Karpas-422 (cell line): ENCODE measurements around the gene CROCC2. TPM values are rescaled to one million over a fixed set of nuclear protein-coding genes. Genes with fewer than 3 reads are reported as not detected.

Experiments used
- DNase-seq: peaks from one replicate; pipeline ENCODE4 v3.0.0-alpha.2; 2015
- H2AFZ ChIP-seq: fragments of 200-600 bp; sonication (generic); 2 replicates; pipeline ENCODE4 v1.6.1; 2014; ENCODE audit warnings: antibody characterized with exemption, low read length, mixed read lengths
- H3K27ac ChIP-seq: fragments of 200-600 bp; sonication (generic); 2 replicates; pipeline ENCODE4 v1.5.1; 2014; ENCODE audit warnings: mild to moderate bottlenecking, low read length, moderate library complexity
- H3K27me3 ChIP-seq: fragments of 200-600 bp; sonication (generic); 2 replicates; pipeline ENCODE4 v1.6.1; 2014; ENCODE audit warnings: low read length, mixed read lengths
- H3K36me3 ChIP-seq: fragments of 200-600 bp; sonication (generic); 2 replicates; pipeline ENCODE4 v1.6.1; 2014; ENCODE audit warnings: low read length, mixed read lengths; ENCODE audit not compliant: insufficient read depth
- H3K4me1 ChIP-seq: fragments of 200-600 bp; sonication (generic); 2 replicates; pipeline ENCODE4 v1.6.1; 2014; ENCODE audit warnings: mild to moderate bottlenecking, low read length, mixed read lengths
- H3K4me2 ChIP-seq: fragments of 200-600 bp; sonication (generic); 2 replicates; pipeline ENCODE4 v1.6.1; 2014; ENCODE audit warnings: low read length, low read depth, mild to moderate bottlenecking; ENCODE audit not compliant: poor library complexity, severe bottlenecking
- H3K4me3 ChIP-seq: fragments of 200-600 bp; sonication (generic); 2 replicates; pipeline ENCODE4 v1.5.1; 2014; ENCODE audit warnings: mild to moderate bottlenecking, antibody characterized with exemption, low read length, mixed read lengths
- H3K79me2 ChIP-seq: fragments of 200-600 bp; sonication (generic); 2 replicates; pipeline ENCODE4 v1.6.1; 2014; ENCODE audit warnings: mild to moderate bottlenecking, low read length, mixed read lengths
- H3K9ac ChIP-seq: fragments of 200-600 bp; sonication (generic); 2 replicates; pipeline ENCODE4 v1.6.0; 2014; ENCODE audit warnings: low read length
- H3K9me2 ChIP-seq: fragments of 200-600 bp; sonication (generic), shearing (Covaris generic); replicated peaks from 2 replicates; pipeline ENCODE4 v1.6.0; 2014; ENCODE audit warnings: mild to moderate bottlenecking, low read length, moderate library complexity; ENCODE audit not compliant: insufficient read depth
- H3K9me3 ChIP-seq: fragments of 300-700, 200-600 bp; sonication (generic); 2 replicates; pipeline ENCODE4 v1.6.1; 2014; ENCODE audit warnings: low read length, mixed read lengths
- H4K20me1 ChIP-seq: fragments of 200-600 bp; sonication (generic); 2 replicates; pipeline ENCODE4 v1.6.1; 2014; ENCODE audit warnings: mild to moderate bottlenecking, antibody characterized with exemption, low read length, low read depth; ENCODE audit not compliant: insufficient read depth
- total RNA-seq: library from RNA; depleted of rRNA; stranded (reverse); fragments of >200 nt; shearing (Covaris generic); gene quantifications from 2 replicates; pipeline ENCODE4 v1.2.3, GENCODE V29; 2014; ENCODE audit warnings: low replicate concordance

CROCC2 gene
- total RNA-seq, 1 experiment from 2014 or later: not detected

DNA sequence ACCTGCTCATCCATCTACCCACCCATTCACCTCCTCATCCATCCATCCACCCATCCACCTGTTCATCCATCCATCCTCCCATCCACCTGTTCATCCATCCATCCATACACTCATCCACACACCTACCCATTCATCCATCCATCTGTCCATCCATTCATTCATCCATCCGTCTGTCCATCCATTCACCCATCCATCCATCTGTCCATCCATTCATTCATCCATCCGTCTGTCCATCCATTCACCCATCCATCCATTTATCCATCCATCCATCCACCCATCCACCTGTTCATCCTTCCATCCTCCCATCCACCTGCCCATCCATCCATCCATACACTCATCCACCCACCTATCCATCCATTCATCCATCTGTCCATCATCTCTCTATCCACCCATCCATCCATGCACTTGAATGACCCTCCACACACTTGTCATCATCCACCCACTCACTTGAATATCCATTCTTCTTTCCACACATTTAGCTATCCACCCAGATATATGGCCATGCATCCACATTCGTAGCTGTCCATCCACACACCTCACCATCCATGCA is 45.0 kb downstream of the CROCC2 start:
- H3K79me2 ChIP-seq: no peaks in the 10 kb centered on the region
- H3K4me3 ChIP-seq: no peak overlapping the region
- H4K20me1 ChIP-seq: 0 out of 2 replicates have a peak, but pooled peaks cover 7% of the 10 kb centered on the region
- no peaks in the 10 kb centered on the region for H3K9me3 ChIP-seq
- H3K9ac ChIP-seq: no peak overlapping the region
- H3K36me3 ChIP-seq: no peaks in the 10 kb centered on the region
- H3K27ac ChIP-seq: no peak overlapping the region
- no peaks in the 10 kb centered on the region for H3K4me1 ChIP-seq
- no peak overlapping the region for H3K4me2 ChIP-seq
- no peak for DNase-seq
- no peaks in the 10 kb centered on the region for H3K27me3 ChIP-seq
- H2AFZ ChIP-seq: no peak overlapping the region
- no peaks in the 10 kb centered on the region for H3K9me2 ChIP-seq

DNA sequence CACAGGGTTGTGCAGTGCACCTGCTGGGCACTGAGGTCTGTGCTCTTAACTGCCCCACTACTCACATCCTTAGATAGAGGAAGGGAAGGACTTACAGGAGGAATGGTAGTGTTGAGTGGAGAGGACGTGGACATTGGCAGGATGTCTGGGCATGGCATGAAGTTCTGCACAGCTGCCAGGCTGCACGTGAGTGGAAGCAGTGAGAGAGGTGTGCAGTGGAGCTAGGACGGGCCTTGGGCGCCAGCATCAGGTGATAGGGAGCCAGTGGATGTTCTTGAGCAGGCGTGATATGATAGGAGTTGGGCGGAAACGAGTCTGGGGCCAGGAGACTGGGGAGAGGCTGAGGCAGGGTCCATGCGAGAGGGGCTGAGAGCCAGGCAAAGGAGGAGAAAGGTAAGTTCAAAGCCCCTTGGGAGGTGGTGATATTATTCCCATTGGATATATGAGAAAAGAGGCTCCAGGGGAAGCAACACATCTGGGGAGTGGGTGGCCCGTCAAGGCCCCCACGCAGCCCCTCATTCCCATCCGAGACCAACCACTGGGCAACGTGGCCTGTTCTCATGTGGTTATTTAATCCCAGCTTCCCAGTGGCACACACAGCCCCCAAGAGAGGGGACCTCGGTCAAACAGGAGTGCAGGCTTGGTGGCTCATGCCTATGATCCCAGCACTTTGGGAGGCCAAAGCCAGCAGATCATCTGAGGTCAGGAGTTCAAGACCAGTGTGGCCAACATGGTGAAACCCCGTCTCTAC is 46.5 kb downstream of the CROCC2 start:
- Histone ChIP-seq H3K9me2 (no peaks in the 10 kb centered on the region), H3K27me3 (no peaks in the 10 kb centered on the region), H3K4me1 (no peaks in the 10 kb centered on the region), H3K9me3 (no peaks in the 10 kb centered on the region), H3K4me3 (no peak overlapping the region), H3K9ac (no peak overlapping the region), H3K36me3 (no peaks in the 10 kb centered on the region), H2AFZ (no peak overlapping the region), H3K79me2 (no peaks in the 10 kb centered on the region), H4K20me1 (no peaks in the 10 kb centered on the region), H3K4me2 (no peak overlapping the region), H3K27ac (no peak overlapping the region)
- DNase-seq: no peak

GRCh38 chr2:240953426-240954410 is 47.6 kb downstream of the CROCC2 start:
- H3K27ac ChIP-seq: no peak overlapping the region
- H3K4me2 ChIP-seq: no peak overlapping the region
- H3K36me3 ChIP-seq: no peaks in the 10 kb centered on the region
- no peaks in the 10 kb centered on the region for H3K4me1 ChIP-seq
- H3K79me2 ChIP-seq: no peaks in the 10 kb centered on the region
- H3K9me3 ChIP-seq: no peaks in the 10 kb centered on the region
- H3K9me2 ChIP-seq: no peaks in the 10 kb centered on the region
- H3K4me3 ChIP-seq: no peak overlapping the region
- H2AFZ ChIP-seq: no peak overlapping the region
- no peak for DNase-seq
- H4K20me1 ChIP-seq: no peaks in the 10 kb centered on the region
- no peak overlapping the region for H3K9ac ChIP-seq
- no peaks in the 10 kb centered on the region for H3K27me3 ChIP-seq

DNA sequence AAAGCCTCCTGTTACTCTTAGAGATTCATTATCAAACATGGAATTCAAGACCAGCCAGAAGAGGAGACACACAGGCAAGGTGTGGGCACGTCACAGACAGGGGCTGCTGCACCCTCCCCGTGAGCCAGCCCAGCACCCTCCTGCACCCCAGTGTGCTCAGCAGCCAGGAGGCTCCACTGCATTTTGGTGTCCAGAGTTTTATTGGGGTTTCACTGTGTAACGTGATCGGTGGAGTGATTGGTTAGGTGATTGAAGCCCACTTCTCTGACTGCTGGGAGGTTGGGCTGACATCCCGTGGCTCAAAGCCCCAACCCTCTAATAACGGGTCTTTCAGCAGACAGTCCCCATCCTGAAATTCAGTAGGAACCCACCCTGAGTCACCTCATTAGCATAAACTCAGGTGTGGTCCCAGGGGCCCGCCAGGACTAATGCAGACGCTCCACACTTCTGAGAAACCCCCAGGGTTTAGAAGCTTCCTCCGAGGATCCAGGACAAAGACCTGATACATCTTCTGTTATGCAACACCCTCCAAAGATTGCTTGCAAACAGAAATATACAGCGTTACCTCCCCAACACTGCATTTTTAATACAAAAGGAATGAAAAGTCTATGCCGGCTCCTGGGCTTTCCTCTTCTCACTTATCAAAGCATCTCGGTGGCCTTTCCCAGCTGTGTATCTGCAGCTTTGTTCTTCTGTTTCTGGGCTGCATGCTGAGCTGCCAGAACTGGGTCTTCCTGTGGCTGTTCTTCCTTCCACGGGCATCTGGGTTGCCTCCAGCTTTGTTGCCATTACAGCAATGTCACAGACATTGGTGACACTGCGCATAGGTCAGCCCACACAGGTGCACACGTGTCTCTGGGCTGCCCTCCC is 48.5 kb downstream of the CROCC2 start:
- H4K20me1 ChIP-seq: no peaks in the 10 kb centered on the region
- H3K27me3 ChIP-seq: no peaks in the 10 kb centered on the region
- no peak overlapping the region for H3K4me2 ChIP-seq
- H3K27ac ChIP-seq: no peak overlapping the region
- no peaks in the 10 kb centered on the region for H3K4me1 ChIP-seq
- no peak overlapping the region for H3K4me3 ChIP-seq
- no peaks in the 10 kb centered on the region for H3K79me2 ChIP-seq
- H3K36me3 ChIP-seq: no peaks in the 10 kb centered on the region
- no peaks in the 10 kb centered on the region for H3K9me3 ChIP-seq
- H2AFZ ChIP-seq: no peak overlapping the region
- DNase-seq: no peak
- H3K9me2 ChIP-seq: no peaks in the 10 kb centered on the region
- H3K9ac ChIP-seq: no peak overlapping the region

DNA sequence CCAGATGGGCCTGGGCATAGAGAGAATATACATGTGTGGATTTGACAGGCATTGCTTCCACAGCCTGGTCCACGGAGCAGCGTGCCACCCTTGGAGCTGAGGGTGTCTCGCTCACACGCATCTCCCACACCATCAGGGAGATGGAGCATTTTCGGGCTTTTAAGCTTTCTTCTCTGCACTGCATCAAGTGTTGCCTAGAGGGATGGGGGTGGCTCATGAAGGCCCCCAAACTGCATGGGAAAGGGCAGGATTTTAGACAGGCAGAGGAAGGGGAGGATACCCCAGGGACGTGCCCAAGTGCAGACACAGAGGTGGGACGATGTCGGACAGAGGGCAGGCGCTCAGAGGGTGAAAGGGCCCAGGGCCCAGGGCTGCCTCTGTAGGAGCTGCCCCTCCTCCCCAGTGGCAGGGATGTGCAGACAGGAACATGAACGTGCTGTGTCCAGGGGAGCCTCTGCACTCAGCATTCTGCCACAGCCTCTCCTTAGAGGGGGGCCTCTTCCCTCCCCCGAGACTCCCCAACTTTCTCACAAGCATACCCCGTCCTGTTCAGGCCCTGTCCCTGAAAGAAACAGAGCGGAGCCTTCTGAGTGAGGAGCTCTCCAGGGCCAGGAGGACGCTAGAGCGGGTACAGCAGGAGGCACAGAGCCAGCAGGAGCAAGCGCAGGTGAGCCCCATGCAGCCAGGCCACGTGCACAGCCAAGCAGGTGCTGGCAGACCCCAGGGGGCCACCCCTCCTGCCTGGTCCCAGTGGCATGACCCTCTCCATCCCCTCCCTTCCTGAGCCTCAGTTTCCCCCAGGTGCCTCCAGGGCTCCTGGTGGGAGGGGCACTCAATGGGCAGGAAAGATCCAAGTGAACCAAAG is 49.4 kb downstream of the CROCC2 start:
- Histone ChIP-seq H3K4me1 (no peaks in the 10 kb centered on the region), H4K20me1 (no peaks in the 10 kb centered on the region), H3K9ac (no peak overlapping the region), H3K9me2 (no peaks in the 10 kb centered on the region), H3K4me3 (no peak overlapping the region), H3K27ac (no peak overlapping the region), H3K79me2 (no peaks in the 10 kb centered on the region), H3K4me2 (no peak overlapping the region), H2AFZ (no peak overlapping the region), H3K9me3 (no peaks in the 10 kb centered on the region), H3K27me3 (no peaks in the 10 kb centered on the region), H3K36me3 (no peaks in the 10 kb centered on the region)
- DNase-seq: no peak

DNA sequence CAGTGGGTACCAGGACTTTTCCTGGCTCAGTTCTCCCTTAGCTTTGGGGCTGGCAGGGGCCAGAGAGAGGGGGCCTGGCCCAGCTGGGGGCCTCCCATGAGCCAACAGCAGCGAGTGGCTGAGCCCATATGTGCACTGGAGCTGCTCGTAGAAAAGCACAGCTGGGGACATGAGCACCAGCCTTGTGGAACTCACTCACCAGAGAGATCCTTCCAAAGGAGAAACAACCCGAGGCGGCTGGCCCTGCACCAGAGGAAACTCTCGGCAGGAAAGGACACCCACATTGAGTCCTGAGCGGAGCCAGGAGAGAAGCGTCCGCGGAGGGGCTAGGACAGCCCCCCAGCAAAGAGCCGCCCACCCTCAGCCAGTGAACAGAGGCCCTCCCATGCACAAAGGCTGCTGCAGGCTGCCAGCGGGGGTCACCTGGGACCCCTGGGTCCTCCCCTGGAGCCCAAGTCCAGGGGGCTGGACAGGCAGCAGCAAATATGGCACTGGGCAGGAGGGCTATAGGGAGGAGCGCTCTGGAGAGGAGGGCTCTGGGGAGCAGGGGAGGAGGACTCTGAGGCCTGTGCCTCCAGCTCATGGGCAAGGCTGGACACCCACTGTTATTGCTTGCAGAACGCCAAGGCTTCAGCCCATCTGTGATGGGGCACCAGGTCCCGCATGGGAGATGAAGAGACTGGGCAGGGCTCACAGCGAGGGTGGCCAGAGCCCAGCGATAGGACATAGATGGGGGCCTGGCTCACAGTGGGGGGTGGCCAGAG is 50.2 kb downstream of the CROCC2 start:
- Histone ChIP-seq H3K27ac (no peak overlapping the region), H2AFZ (no peak overlapping the region), H3K27me3 (no peaks in the 10 kb centered on the region), H4K20me1 (no peaks in the 10 kb centered on the region), H3K79me2 (no peaks in the 10 kb centered on the region), H3K9me2 (no peaks in the 10 kb centered on the region), H3K4me3 (no peak overlapping the region), H3K4me2 (no peak overlapping the region), H3K36me3 (no peaks in the 10 kb centered on the region), H3K9ac (no peak overlapping the region), H3K4me1 (no peaks in the 10 kb centered on the region), H3K9me3 (no peaks in the 10 kb centered on the region)
- no peak for DNase-seq
